ENCODE results near the gene PRELID3B.
"Not testable (repeated sequence)": the region's sequence is repeated elsewhere in the genome, so short reads cannot be mapped to it uniquely, and the experiment has no call there.

The PRELID3B gene

DNA sequence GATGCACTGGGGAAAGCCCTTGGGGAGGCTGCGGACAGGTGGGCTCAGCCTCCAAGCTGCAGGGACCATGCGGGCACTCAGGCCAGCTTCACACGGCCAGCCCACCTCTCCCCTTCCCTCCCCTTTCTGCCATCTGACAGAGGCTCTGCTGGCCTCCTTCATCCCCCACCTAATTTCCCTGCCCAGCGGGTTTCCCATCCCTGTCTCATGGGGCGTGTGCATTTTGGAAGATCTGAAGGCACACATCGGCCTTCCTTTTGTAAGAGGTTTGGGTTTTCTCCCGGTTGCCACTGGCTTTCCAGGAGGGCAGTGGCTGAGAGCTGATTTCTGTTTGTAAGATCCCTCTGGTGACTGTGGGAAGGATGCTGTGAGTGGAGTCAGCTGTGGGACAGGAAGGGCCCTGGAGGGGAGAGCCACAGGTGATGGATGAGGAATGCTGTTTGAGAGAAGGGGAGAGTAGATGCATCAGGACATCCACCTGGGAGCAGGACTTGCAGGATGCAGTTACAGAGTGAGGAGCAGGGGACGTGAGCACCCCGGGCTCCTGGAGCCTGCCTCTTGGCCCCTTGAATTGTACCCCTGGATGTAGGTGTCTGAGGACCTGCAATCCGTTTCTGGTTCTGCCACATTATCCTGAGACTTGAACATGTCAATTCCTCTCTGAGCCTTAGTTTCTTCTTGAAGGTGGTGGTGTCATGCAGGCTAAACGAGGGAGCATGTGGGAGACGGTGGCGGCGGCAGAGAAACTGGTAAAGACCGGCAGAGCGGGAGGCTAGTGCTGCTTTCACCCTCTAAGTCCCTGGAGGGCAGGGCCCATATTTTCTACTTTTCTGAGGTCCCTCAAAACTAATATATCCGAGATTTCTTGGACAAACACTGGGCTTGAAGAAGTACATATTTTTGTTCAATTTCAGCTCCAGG lies 29.3 kb downstream of the PRELID3B start:
- H3K27ac ChIP-seq: no peak overlapping the region
- no peak for TF ChIP-seq ZFX (IDR thresholded peaks at IDR 0.05)
- TF ChIP-seq, protein P1, sequence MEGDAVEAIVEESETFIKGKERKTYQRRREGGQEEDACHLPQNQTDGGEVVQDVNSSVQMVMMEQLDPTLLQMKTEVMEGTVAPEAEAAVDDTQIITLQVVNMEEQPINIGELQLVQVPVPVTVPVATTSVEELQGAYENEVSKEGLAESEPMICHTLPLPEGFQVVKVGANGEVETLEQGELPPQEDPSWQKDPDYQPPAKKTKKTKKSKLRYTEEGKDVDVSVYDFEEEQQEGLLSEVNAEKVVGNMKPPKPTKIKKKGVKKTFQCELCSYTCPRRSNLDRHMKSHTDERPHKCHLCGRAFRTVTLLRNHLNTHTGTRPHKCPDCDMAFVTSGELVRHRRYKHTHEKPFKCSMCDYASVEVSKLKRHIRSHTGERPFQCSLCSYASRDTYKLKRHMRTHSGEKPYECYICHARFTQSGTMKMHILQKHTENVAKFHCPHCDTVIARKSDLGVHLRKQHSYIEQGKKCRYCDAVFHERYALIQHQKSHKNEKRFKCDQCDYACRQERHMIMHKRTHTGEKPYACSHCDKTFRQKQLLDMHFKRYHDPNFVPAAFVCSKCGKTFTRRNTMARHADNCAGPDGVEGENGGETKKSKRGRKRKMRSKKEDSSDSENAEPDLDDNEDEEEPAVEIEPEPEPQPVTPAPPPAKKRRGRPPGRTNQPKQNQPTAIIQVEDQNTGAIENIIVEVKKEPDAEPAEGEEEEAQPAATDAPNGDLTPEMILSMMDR (conservative IDR thresholded peaks at IDR 0.05): no peak

DNA sequence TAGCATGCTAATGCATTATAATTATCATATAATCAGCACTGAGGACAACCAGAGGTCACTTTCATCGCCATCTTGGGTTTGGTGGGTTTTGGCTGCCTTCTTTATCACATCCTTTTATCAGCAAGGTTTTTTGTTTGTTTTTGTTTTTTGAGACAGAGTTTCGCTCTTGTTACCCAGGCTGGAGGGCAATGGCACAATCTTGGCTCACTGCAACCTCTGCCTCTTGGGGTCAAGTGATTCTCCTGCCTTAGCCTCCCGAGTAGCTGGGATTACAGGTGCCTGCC lies 30.8 kb downstream of the PRELID3B start:
- not testable (repeated sequence) for H3K27ac ChIP-seq

GRCh38 chr20:59010995-59011873 lies 31.4 kb downstream of the PRELID3B start:
- TF ChIP-seq, protein P1 (conservative IDR thresholded peaks at IDR 0.05): no peak
- no peak for TF ChIP-seq ZFX (IDR thresholded peaks at IDR 0.05)
- H3K27ac ChIP-seq: no peak overlapping the region

DNA sequence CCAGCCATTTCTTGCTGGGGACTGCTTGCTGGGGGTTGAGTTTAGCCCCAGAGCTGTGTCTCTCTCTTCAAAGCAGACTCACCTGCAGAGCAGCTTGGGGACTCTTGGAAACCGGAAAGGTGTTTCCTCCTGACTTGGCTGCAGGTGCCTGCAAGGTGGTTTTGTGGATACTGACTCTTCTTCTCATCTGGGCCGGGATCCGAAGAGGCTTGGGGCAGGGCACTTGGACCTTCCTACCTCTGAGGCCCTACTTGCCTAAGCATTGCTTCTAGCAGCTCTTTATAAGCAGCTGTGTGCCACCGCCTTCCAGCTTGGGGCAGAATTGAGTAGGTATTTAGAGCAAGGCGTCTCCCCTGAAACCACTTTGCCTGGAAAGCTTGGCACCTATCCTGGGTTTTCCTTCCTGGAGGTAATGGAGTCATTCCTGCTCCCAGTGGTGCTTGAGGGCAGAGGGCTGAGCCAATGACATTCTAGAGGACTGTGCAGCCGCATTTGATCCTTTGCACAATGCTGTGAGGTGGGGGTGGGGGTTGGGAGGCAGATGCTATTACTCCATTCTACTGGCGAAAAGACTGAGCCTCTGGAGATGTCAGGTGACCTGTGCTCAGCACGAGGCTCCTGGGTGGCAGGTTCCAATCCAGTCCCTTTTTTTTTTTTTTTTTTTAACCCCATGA lies 32.1 kb downstream of the PRELID3B start:
- TF ChIP-seq, protein P1 (conservative IDR thresholded peaks at IDR 0.05): no peak
- TF ChIP-seq ZFX (IDR thresholded peaks at IDR 0.05): no peak
- H3K27ac ChIP-seq: no peak overlapping the region

- no peak overlapping the region for H3K27ac ChIP-seq
- TF ChIP-seq ZFX (IDR thresholded peaks at IDR 0.05): no peak
- TF ChIP-seq, protein P1 (conservative IDR thresholded peaks at IDR 0.05): no peak
These were observed 33.8 kb downstream of the PRELID3B start for GRCh38 chr20:59008715-59009336.

- TF ChIP-seq ZFX (IDR thresholded peaks at IDR 0.05): no peak
- TF ChIP-seq, protein P1 (conservative IDR thresholded peaks at IDR 0.05): no peak
- peak overlapping the region; percentile 84 for H3K27ac ChIP-seq
These were observed 34.7 kb downstream of the PRELID3B start for GRCh38 chr20:59007665-59008511.

Data from C4-2B (cell line).